T-helper 1 cell treated with Interleukin-12 subunit alpha and Interleukin-12 subunit beta and Interleukin-4 antibody, amounts not matched to agents 30 μg/mL and 1 μg/mL, for 36 hours (primary cell): ENCODE results near the gene ARHGEF35.

ENCODE experiments used
- H3K27ac Mint-ChIP-seq: one replicate; pipeline ENCODE4 v1.8.0; 2021; ENCODE audit warnings: mild to moderate bottlenecking, mixed read lengths
- H3K27me3 Mint-ChIP-seq: one replicate; pipeline ENCODE4 v1.8.0; 2021; ENCODE audit warnings: low read depth, mixed read lengths
- H3K36me3 Mint-ChIP-seq: one replicate; pipeline ENCODE4 v1.8.0; 2021; ENCODE audit warnings: low read depth, mixed read lengths
- H3K4me1 Mint-ChIP-seq: one replicate; pipeline ENCODE4 v1.8.0; 2021; ENCODE audit warnings: low read depth, mixed read lengths
- H3K4me3 Mint-ChIP-seq: one replicate; pipeline ENCODE4 v1.8.0; 2021; ENCODE audit warnings: mild to moderate bottlenecking, moderate library complexity, mixed read lengths
- H3K9me3 Mint-ChIP-seq: one replicate; pipeline ENCODE4 v1.8.0; 2021; ENCODE audit warnings: mixed read lengths

Gene ARHGEF35

GRCh38 chr7:144137501-144137900 is 58.1 kb downstream of the ARHGEF35 start:
- Mint-ChIP-seq H3K27ac (no peak overlapping the region), H3K4me3 (no peak overlapping the region), H3K36me3 (no peaks in the 10 kb centered on the region)

More at GRCh38 chr7:144137501-144137900, 58.1 kb downstream of the ARHGEF35 start:
- Mint-ChIP-seq H3K27me3 (peaks cover 4% of the 10 kb centered on the region), H3K9me3 (no peaks in the 10 kb centered on the region), H3K4me1 (no peaks in the 10 kb centered on the region)
